AG08396 (cell line): Measurements from ENCODE around the gene TEX13A.
"Not testable (repeated sequence)": the region's sequence is repeated elsewhere in the genome, so short reads cannot be mapped to it uniquely, and the experiment has no call there.

Experiments
- DNase-seq: peaks from one replicate; pipeline ENCODE4 v3.0.0; 2012; ENCODE audit warnings: low spot score, mixed read lengths

Gene TEX13A, protein sequence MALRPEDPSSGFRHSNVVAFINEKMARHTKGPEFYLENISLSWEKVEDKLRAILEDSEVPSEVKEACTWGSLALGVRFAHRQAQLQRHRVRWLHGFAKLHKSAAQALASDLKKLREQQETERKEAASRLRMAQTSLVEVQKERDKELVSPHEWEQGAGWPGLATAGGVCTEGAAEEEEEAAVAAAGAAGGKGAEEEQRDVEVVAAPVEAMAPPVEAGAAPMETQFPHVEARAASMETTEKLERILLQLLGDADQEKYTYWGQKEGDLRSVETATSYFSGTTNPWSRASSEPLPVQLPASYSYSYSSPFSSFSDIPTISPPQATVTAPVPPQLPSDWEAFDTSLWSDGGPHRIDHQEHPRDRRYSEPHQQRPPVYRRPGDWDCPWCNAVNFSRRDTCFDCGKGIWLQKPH

DNA sequence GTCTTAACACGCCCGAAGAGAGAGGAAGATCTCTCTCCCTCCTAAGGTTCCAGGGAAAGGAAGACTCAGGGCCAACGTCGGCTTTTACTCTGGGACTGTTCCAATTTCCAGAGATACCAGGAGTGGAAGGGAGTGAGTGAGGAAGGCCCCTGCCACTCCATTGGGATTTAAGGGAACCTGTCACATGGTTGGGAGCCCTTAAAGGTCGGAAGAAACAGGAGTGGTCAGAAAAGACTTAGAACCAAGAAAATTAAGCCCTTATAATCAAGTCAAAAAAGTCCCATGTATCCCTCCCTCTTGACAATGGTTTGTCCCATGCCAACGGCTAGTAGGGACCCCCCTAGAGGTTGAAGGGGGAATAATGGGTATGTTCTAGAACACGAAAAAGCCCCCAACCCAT lies at the start of gene TEX13A:
TEX13A (minus strand) TSS at position 59 of the 400 bp plus-strand sequence. CDS start 297 bp downstream, outside the sequence.
- DNase-seq: no peak

DNA sequence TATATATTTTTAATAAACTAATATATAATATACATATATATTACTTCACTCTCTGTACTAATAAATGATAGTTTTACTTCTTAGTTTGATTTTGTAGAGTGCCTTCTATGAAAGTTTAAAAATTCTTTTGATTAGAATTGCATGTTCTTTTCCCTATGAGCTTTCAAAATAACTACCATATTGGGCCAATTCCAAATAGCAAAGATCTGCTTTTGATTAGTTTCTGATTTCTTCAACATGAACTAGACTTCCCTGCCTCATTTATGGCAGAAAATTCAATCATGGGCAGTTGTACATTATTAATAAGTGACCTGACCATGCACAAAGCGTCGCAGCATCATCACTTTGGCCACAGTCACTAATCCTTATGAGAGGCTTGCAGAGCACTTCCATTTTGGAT lies 48.9 kb upstream of the TEX13A start:
- no peak for DNase-seq

DNA sequence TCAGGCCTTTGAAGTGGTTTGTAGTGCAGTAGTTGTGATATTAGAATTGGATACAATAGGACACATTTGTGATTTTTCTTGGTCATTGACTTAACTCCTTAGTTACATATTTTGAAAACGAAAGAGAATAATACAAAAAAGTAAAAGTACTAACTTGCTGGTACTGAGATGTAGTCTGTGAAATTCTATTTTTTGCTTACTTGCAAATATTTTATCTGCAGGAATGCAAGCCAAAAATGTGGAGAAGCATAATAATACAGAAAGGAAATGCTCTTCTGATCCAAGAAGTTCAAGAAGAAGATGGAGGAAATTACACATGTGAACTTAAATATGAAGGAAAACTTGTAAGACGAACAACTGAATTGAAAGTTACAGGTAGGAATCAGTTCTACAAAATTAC lies 46.7 kb upstream of the TEX13A start:
- DNase-seq: no peak

DNA sequence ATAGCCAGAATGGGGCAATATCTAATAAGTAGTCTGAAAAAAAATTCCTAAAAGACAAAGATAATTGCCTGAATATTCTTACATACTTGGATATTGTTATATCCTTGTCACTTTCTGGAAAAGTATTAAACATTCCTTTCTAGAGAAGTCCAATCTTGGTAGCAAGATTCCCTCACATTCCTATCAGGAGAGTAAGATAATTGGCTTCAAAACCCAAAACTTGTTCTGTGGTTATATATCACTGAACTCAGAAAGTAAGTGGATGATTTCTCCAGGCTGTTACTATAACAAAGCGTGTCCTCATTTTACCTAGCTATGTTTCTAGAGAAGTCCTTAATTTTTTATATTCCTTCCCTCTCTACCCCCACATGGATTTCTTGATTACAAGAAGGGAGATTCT lies 46.0 kb upstream of the TEX13A start:
- DNase-seq: no peak

DNA sequence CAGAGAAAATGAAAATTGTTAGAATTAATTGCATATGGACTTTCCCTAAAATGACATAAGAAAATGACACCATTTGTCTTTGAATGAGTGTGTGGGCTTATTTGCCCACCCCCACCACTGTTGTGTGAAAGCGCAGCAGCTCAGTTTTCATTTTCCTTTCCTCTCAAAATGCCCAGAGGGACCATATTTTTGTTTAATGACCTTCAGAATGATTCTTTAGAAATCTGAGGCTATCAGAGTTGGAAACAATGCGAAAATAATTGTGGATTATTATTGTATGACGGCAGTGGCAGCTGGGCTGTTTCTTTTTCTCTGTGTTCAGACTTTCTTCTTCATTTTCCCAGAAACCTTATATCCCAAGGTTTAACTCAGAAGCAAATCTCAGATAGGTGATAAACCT lies 44.6 kb upstream of the TEX13A start:
- DNase-seq: no peak

DNA sequence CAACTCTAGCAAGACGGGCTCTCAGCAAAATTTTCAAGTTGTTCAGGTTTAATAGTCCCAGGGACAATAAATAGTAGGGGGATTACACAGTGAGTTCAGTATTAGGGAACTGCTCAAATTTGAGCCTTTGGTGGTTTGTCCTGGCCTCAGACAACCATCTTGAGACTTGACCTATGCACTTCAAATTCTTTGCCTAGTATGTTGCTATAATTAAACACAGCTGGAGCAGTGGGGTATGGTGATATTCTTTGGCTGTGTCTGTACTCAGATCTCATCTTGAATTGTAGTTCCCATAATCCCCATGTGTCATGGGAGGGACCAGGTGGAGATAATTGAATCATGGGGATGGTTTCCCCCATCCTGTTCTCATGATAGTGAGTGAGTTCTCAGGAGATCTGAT lies 43.3 kb upstream of the TEX13A start:
- DNase-seq: no peak

DNA sequence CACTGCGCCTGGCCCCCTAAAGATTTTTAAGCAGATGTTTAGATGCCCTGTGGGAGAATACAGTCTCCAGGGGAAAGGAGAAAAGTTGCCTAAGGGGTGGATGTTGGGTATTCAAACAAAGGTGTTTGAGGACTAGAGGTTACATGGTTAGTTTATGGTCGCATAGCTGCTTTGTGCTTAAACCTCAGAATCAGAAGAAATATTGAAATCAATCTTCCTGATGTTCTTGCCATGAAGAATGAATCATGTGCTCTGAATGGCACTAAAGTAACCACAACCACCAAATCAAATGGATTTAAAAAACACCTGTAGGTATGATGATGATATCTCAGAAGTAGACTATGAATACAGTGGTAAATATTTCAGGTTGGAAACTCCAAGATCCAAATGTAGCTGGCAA lies 42.7 kb upstream of the TEX13A start:
- DNase-seq: no peak

DNA sequence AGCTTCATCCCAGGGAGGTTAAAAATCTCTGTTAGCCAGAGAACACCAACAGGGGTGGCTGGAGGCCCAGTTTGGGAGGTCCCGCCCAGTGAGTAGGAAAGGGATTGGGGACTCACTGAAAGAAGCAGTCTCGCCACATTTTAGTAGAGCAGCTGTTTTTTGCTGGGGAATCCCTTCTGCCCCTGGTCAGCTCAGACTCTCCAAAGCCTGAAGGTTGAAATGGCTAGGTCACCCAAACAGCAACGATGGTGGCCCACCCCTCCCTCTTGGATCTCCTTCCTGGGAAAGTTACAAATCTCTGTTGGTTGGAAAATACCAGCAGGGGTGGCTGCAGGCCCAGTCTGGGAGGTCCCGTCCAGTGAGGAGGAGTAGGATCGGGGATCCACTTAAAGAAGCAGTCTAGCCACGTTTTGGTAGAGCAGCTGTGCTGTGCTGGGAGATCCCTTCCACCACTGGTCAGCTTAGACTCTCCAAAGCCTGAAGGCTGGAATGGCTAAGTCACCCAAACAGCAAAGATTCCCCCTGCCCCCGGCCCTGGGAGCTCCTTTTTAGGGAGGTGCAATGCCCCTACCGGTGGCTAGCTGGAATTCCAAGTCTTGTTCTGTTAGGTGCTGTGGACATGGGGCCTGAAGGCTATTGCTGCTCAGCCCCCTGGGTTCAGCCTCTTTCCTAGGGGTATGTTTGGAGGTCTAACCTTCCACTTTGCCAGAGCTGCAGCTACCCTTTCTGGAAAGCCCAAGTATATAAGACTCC lies 40.0 kb upstream of the TEX13A start:
- DNase-seq: no peak

DNA sequence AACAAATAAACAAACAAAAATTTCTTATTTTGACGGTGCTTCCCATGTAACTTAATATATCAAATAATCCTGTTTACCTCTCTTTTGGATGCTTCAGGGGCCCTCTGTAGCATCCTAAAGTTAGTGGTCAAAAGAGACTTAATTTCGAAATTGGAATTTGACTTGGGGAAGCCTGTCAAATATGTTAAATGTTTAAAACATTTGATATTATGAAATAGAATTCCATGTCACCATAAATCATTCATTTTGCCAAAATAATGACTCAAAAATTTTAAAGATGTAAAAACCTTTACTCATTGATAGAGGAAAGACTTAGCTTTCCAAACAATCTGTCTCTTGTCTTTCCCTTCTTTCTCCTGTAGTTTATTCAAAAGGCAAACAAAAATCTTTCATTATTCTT lies 20.6 kb upstream of the TEX13A start:
- no peak for DNase-seq

DNA sequence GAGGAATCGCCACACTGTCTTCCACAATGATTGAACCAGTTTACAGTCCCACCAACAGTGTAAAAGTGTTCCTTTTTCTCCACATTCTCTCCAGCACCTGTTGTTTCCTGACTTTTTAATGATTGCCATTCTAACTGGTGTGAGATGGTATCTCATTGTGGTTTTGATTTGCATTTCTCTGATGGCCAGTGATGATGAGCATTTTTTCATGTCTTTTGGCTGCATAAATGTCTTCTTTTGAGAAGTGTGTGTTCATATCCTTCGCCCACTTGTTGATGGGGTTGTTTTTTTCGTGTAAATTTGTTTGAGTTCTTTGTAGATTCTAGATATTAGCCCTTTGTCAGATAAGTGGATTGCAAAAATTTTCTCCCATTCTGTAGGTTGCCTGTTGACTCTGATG lies 16.9 kb upstream of the TEX13A start:
- DNase-seq: not testable (repeated sequence)

DNA sequence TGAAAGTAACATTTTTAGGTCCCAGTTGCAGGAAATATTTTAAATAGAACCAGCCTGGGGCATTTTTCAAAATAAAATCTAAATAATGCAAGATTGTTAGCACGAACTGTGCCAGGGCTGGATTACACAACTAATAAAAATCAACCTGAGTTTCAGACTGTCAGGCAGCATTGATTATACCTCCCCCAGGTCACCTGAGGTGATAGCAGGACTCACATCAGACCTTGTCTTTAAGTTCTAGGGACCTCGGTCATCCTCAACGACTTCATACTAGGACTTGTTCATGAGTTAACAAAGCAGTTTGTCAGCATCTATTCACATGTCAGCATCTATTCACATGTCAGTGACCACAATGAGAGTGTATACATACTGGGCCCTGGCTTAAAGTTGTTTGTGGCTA lies 8.7 kb upstream of the TEX13A start:
- no peak for DNase-seq

DNA sequence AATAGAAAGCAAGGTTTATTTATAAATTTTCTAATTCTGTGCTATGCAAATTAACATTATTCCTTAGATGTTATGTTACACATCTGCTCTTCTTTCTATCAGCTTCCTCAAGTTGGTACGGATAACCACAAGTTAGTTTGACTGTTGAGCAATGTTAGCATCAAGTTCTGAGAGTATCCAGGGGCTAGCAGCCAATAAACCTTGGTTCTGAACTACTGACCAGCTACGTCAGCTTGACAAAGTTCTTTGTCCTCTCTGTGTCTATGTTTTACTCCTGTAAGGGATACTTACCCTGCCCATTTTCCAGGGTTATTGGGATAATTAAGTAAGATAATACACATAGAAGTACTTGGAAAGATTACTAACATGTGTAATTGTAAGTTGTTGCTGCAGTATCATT lies 8.1 kb upstream of the TEX13A start:
- no peak for DNase-seq

DNA sequence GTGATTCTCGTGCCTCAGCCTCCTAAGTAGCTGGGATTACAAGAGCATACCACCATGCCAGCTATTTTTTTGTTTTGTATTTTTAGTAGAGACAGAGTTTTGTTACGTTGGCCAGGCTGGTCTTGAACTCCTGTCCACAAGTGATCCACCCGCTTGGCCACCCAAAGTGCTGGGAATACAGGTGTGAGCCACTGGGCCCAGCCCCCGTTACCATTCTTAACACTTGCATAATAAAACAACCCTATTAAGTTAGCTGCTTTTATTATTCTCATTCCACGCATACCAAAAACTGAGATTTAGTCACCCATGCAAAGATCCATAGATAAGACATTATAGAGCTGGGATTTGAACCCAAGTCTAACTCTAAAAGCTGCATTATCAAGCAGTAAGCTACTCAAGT lies 6.0 kb upstream of the TEX13A start:
- no peak for DNase-seq

DNA sequence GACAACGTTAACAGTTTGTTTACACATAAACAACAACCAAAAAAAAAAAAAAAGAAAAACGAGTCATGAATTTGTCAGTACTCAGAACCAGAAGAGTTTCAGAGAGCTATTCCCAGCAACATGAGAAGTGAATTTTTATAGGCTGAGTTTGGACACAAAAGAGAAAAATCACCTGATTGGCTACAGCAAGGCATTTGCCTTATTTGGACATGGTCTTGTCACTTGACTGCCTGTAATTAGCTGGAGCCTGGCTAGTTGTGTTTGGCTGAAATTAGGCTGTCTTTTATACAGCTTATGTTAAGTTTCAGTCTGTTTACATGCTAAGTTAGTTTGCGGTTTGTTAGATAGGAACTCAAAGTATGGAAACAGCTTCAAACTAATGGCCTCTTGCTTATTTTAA lies 880 bp upstream of the TEX13A start:
- no peak for DNase-seq

DNA sequence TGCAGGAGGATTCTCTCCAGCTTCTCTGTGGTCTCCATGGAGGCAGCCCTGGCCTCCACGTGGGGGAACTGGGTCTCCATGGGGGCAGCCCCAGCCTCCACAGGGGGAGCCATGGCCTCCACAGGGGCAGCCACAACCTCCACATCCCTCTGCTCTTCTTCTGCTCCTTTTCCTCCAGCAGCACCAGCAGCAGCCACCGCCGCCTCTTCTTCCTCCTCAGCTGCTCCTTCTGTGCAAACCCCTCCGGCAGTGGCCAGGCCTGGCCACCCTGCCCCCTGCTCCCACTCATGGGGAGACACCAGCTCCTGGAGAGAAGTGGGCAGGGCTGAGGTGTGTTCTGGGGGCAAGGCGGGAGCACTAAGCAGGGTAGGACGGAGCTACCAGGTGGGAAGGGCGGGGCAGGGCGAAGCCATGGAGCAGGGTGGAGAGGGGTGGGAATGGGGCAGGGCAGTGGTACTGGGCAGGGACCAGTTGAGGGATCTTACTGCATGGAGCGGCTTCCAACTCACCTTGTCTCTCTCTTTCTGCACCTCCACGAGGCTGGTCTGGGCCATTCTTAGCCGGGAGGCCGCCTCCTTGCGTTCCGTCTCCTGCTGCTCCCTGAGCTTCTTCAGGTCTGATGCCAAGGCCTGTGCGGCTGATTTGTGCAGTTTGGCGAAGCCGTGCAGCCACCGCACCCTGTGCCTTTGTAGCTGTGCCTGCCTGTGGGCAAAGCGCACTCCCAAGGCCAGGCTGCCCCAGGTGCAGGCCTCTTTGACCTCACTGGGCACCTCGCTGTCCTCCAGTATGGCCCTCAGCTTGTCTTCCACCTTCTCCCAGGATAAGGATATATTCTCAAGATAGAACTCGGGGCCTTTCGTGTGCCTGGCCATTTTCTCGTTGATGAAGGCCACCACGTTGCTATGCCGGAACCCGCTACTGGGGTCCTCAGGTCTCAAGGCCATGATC lies 766 bp downstream of the TEX13A start:
- no peak for DNase-seq

DNA sequence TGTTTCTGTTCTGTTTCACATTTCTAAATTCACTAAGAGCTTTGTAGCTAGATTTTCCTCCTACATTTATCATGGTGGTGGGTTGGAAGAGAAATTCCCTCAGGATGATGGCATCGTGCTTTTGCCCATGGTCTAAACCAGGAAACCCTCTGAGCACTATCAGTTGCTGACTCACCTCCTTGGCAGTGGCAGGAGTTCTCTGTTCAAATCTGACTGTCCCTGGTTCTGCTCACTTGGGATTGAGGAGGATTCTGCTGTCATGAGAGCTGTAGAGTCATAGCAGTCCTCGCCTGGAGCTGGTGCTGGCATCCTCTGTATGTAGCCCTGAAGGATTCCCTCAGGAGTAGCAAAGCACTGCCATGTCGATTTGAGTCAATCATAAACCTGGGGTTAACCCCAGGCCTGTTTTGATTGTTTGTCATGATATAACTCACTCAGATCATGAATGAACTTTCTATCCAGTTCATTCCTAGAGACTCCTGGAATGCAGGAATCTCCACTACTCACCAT lies 9.4 kb downstream of the TEX13A start:
- no peak for DNase-seq

DNA sequence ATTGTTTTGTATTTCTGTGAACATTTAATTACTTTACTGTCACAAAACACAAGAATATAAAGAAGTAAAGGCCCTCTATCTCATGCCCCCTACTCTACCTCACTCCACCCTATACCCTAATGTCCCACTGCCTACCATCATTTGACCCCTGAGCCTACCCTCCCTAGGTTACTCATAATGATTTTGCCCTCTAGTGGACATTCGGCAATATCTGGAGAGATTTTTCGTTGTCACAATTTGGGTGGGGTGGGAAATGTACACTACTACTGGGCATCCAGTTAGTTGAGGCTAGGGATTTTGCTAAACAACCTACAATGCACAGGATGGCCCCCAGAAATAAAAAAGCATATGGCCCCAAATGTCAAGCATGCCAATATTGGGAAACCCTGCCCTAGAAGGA lies 10.2 kb downstream of the TEX13A start:
- no peak for DNase-seq

DNA sequence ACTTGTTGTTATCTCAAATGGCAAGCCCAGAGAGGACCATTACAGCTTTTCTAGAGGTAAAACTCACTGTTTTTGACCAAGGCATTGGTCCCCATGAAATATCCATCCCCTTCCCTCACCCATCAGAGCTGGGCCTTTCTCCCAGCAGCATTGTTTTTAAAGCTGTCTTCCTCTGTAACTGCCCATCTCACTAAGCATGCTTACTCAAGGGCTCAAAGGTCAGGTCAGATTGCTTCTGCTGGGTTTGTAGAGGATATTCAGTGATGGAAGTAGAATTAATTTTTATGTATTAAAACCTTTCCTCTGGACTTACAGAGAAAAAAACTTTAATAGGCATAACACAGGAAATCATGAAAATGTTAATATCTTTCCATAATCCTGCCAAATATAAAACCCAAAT lies 11.1 kb downstream of the TEX13A start:
- DNase-seq: no peak

DNA sequence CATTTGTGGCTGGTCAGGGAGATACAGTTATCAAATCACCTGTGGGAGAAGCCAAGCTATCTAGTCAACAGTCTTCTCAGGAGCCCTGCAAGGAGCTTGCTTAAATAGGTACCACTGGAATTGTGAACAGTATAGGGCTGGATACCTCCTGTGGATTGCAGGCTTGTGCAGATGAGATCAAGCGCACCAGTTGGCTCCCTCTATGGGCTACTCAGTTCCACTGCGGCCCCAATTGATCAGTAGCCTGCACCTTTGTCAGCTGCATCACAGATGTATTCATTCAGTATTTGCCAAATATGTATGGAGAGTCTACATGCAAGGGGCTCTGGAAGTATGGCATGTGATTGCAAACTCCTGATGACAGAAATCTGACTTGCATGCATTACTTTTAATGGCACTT lies 28.6 kb downstream of the TEX13A start:
- DNase-seq: peak; percentile 19

DNA sequence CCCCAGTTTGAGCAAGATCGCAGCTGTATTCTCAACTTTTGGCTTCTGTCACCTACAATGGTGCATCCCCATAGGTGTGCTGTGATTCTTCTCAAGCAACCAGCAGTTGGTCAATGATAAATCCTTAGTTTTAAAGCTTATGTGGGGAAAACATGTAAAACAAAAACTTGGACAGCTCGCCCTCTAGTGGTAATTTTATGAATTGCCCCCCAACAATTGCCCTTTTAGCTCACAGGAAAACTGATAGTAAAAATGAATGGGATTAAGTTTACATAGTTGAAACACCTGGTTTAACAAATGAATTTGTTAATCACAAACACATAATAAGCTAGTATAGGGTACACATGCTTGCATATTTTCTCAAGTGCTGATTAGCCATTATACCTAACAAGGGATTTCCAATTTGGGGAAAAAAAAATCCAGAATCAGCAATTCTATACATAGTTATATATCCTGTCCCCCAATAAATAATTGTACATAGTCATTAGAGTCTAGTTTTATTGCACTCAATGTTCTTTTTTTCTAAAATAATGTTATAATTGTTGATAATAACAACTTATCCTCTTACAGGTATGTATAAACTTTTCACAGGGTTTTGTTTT lies 30.1 kb downstream of the TEX13A start:
- DNase-seq: peak; percentile 8

DNA sequence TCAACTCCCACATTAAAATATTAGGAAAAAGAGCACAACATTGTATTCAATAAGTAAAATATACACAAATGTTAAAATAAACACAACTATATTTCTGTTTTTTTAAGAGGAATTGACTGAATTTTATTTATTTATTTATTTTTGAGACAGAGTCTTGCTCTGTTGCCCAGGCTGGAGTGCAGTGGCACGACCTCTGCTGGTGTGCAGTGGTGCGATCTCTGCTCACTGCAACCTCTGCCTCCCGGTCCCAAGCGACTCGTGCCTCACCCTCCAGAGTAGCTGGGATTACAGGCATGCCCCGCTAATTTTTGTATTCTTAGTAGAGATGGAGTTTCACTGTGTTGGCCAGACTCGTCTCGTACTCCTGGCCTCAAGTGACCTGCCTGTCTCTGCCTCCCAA lies 31.4 kb downstream of the TEX13A start:
- no peak for DNase-seq

DNA sequence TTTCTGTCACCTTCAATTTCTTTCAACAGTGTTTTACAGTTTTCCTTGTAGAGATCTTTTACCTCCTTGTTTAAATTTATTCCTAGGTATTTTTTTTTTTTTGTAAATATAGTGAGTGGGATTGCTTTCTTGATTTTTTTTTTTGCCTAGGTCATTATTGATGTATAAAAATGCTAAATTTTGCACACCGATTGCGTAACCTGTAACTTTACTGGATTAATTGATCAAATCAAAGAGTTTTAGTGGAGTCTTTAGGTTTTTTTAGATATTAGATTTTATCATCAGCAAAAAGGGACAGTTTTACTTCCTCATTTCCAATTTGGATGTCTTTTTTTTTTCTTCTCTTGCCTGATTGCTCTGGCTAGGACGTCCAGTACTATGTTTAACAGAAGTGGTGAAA lies 40.9 kb downstream of the TEX13A start:
- DNase-seq: no peak
